Measurements from ENCODE around the gene SCNN1B.
"Not testable (repeated sequence)": the region's sequence is repeated elsewhere in the genome, so short reads cannot be mapped to it uniquely, and the experiment has no call there.

SCNN1B gene

GRCh38 chr16:23302045-23302956, at the start of gene SCNN1B:
Gene SCNN1B, plus strand, starts transcription at chr16:23302302. Its CDS starts 46,298 bp downstream, at chr16:23348600.
- no peak for DNase-seq

DNA sequence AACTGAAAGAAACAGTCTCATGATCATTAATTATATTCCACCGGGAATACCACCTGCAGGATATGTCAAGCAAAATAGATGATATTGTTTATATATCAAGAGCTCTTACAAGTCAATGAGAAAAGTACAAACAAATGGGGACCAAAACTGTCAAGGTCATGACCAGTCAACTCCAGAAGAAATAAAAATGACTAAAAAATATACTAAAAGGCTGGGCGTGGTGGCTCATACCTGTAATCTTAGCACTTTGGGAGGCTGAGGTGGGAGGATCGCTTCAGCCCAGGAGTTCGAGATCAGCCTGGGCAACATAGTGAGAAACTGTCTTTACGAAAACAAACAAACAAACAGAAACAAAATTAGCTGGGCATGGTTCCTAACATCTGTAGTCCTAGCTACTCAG, 49.8 kb upstream of the SCNN1B start:
- DNase-seq: no peak

DNA sequence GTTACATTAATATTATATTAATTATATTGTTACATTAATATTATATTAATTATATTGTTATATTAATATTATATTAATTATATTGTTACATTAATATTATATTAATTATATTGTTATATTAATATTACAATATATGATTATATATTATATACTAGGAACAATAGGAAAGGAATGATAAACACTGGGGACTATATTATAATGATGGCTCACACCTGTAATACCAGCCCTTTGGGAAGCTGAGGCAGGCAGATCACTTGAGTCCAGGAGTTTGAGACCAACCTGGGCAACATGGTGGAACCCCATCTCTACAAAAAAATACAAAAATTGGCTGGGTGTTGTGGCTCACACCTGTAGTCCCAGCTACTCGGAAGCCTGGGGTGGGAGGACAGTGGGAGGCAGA, 48.5 kb upstream of the SCNN1B start:
- not testable (repeated sequence) for DNase-seq

DNA sequence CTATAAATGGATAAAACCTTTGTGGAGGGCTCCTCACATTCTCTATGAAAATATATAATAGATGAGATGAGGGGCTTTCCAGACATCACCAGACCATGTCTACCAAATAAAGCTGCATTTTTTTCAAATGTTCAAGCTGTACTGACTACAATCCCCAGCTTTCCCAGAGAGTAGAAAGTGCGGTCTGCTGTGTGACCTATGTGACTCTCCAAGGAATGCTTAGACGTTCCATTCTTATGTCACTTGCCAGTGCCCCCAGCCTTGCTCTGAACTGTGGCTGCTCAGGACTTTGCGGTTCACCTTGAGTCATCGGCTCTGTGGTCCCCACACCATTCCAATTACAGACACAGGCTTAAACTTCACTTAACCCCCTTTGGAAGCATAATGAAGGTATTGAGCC, 47.8 kb upstream of the SCNN1B start:
- no peak for DNase-seq

DNA sequence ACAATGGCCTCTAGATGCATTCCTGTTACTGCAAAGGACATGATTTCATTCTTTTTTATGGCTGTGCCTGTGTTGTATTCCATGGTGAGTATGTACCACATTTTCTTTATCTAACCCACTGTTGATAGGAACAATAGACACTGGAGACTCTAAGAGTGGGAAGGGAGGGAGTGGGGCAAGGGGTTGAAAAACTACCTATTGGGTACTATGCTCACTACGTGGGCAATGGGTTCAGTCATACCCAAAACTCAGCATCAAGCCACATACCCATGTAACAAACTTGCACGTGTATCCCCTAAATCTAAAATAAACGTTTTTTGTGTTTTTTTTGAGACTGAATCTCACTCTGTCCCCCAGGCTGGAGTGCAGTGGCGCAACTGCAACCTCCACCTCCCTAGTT, 47.1 kb upstream of the SCNN1B start:
- DNase-seq: no peak

- no peak for DNase-seq
Measured at GRCh38 chr16:23256440-23256839, 45.7 kb upstream of the SCNN1B start.

GRCh38 chr16:23257682-23258081, 44.4 kb upstream of the SCNN1B start:
- no peak for DNase-seq

DNA sequence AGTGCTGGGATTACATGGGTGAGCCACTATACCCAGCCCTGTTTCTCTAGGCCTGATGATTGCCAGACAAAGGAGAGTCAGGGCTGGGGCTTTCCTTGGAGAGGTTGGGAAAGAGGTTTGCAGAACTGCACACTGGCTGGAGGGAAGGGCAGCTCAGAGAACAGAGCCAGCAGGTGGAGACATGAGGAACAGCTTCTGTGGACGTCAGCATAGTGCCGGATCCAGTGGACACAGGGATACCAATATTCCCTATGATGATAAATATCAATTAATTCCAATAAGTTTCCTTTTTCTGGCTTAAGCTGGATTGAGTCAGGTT, 43.2 kb upstream of the SCNN1B start:
- DNase-seq: no peak

DNA sequence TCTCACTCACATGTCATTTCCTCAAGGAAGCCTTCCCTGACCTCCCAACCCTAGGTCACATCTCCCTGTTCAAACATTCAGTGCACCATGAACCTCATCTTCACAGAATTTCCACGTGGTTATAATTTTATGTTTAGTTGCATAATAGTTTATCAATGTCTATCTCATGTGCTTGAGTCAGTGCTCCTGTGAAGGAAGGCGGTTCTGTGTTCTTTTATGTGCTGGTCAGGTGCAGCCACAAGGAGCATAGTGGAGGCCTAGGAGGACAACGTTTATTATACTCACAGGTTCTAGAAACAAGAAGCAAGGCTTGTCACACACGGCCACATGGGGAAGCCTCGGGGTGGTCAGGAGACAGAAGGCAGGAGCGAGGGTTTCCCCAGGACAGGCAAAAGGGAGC, 34.5 kb upstream of the SCNN1B start:
- DNase-seq: no peak

DNA sequence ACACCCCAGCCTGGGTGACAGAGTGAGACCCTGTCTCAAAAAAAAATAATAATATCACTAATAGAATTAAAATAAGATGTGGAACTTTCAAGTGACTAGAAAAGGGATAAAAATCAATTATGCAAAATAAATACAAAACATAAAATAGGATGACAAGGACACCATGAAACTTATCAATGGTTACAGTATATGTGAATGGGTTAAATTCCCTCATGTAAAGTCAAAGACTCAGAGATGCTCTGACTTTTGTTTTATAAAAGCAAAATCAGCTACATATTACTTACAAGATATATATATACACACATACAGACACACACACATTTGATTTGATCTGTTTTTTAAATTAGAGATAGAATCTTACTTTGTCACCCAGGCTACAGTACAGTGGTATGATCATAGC, 33.5 kb upstream of the SCNN1B start:
- DNase-seq: no peak

DNA sequence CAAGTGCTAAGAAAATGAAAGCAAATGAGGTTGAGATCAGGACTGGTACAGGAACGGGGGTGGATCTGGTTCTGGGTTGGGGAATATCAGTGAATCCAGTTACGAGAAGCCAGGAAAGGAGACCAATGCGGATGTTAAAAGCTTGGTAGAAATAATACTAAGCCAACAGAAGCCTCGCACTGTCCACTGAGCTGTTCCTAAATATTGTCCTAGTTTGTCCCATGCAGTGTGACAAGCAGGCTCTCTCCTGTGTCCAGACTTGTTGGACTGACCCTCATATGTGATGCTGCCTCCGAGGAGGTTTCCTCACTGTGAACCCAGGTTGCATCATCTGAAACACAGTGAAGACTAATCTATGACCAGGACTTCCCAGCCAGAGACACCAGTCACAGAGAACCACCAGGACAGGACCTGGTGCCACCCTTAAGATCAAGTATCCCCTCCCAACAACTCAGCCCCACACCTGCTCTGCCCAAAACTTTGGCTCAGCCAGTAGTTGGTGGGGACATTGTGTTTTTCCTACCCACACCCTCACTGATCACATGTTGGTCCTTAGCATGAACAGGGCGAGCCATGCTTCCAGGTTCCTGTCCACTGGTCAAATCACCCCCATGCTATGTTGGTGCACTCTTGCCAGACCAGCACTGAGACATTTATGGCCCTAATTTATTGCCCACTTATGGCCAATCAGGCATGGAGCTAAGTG, 32.7 kb upstream of the SCNN1B start:
- no peak for DNase-seq

DNA sequence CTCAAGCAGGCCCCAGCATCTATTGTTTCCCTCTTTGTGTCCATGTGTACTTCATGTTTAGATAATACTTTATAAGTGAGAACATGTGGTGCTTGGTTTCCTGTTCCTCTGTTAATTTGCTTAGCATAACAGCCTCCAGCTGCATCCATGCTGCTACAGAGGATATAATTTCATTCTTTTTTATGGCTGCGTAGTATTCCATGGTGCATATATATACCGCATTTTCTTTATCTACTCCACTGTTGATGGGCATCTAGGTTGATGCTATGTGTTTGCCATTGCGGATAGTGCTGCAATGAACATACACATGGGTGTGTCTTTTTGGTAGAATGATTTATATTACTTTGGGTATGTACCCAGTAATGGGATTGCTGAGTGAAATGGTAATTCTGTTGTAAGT, 31.4 kb upstream of the SCNN1B start:
- DNase-seq: no peak

DNA sequence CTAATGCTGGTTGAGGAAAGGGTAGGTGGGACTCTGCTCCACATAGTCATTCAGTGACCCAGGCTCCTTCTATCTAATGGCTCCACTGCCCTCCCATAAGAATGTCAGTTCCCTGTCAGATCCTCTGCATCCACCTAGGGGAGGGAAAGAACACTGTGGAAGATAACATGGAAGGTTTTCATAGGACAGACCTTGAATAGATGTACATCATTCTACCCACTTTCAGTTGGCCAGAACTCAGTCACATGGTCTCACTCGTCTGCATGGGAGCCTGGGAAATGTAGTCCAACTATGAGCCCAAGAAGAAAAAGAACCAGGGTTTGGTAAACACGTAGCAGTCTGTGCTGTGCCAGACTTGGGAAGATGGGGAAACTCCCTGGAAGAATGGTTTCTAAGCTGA, 27.1 kb upstream of the SCNN1B start:
- no peak for DNase-seq

GRCh38 chr16:23276821-23277220, 25.3 kb upstream of the SCNN1B start:
- DNase-seq: no peak

DNA sequence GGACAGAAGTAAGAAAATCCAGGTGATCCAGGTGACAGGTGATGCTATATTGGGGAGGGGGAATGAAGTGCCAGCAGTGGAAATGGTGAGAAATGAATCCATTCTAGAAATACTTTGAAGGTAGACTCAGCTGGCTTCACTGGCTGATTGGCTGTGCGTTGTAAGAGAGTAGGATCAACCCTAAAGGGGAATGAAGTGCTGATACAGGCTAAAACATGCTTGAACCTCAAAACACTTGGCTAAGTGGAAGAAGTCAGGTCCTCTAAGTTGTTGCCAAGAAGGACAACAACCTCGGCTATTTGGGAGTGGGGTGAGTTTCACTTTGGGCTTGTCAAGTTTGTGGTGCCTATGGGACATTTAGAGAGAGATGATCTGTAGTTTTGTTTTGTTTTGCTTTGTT, 24.1 kb upstream of the SCNN1B start:
- DNase-seq: no peak

DNA sequence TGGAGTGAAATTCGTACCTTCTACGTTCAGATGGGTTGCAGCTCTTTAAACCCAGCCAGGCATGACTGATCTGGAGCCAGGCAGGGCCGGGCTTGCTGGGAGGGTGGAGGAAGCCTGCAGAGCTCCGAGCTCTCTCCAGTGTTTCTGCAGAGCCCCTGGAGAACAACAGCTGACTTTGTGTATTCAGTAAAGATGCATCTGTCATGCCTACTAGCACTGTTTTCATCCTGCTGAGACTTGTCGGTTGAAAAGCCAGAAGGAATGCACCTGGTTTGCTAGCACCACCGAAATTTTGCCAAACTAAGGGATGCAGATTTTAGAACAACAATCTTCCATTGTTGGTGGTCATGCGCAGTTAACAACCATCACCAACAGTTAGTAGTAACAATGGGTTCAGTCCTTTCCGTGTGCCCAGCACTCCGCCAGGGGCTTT, 22.4 kb upstream of the SCNN1B start:
- no peak for DNase-seq

GRCh38 chr16:23280483-23280967, 21.6 kb upstream of the SCNN1B start:
- DNase-seq: no peak

GRCh38 chr16:23282568-23282967, 19.5 kb upstream of the SCNN1B start:
- DNase-seq: no peak

DNA sequence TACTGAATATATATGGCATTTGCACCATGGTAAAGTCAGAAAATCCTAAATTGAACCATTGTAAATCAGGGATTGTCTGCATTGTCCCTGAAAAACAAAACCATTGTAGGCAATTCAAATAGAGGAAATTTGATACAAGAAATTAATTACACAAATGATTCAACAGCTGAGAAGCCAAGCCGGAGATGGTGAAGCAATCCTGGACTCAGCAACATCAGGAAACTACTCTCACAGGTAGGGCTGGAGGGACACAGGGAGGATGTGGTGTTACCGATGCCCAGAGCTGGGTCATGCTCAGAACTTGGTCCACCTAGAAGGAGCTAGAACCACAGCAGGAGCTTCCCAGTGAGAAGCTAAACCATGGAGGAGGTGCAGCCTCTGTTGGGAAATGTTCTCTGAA, 18.5 kb upstream of the SCNN1B start:
- DNase-seq: no peak

DNA sequence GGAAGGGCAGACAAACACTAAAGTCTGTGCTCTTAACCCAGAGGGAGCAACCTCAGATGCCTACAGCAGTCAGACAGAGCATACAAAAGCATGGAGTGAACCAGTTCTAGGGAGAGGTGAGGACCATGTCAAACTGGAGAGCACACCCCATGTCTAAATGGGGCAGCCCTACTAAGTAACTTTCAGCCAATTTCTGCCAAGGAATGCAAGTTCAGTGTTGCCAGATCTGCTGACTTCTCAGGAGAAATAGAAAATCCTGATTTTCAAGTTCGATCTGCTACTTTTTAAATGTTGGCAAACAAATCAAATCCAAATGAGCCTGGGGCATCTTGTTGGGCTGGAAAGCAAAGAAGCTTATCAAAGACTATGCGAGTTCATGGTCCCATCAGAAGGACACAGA, 17.5 kb upstream of the SCNN1B start:
- DNase-seq: no peak

GRCh38 chr16:23286131-23286532, 16.0 kb upstream of the SCNN1B start:
- no peak for DNase-seq

DNA sequence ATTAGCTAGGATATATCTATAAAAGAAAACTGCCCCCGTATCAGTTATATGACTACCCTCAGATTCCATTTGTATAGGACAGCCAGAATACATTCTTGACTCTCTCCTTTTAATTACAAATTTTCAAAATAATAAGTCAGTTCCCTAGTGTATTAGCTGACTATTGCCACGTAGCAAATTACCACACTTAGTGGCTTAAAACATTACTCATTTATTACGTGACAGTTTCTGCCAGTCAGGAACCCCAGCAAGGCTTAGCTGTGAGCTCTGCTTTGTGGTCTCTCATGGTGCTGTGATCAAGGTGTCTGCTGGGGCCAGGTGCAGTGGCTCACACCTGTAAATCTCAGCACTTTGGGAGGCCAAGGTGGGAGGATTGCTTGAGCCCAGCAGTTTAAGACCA, 13.9 kb upstream of the SCNN1B start:
- no peak for DNase-seq

- no peak for DNase-seq
Measured at GRCh38 chr16:23288726-23289512, 13.2 kb upstream of the SCNN1B start.
